Calu3 (cell line): ENCODE data around the gene OR5B2. TPM values are rescaled to one million over a fixed set of nuclear protein-coding genes. Genes with fewer than 3 reads are reported as not detected.

ENCODE experiments used
- Bru-seq: library from RNA; stranded (reverse); fragments of 400-500 nt; gene quantifications from one replicate; lab custom pipeline; 2021; lab: Mats Ljungman, UMichigan
- BruChase-seq, 2 experiments: library from RNA; stranded (reverse); fragments of 400-500 nt; gene quantifications; one replicate each; lab custom pipeline; 2021; lab: Mats Ljungman, UMichigan
- BruUV-seq: library from RNA; stranded (reverse); fragments of 400-500 nt; replicated peaks from 2 replicates; lab custom pipeline; 2021; lab: Mats Ljungman, UMichigan
- CTCF ChIA-PET: fragments of 300-600 bp; sonication (Branson Sonifier 250); formaldehyde crosslinking; loops from one replicate; lab custom pipeline; 2022; ENCODE audit warnings: antibody characterized with exemption; lab: Charles Lee
- DNase-seq: peaks from one replicate; pipeline ENCODE4 v3.0.0; 2022
- H3K27ac Mint-ChIP-seq: one replicate; pipeline ENCODE4 v1.8.0; 2022; ENCODE audit warnings: mixed read lengths; ENCODE audit not compliant: unreplicated experiment
- H3K27me3 Mint-ChIP-seq: one replicate; pipeline ENCODE4 v1.8.0; 2022; ENCODE audit warnings: mixed read lengths; ENCODE audit not compliant: unreplicated experiment
- H3K36me3 Mint-ChIP-seq: one replicate; pipeline ENCODE4 v1.8.0; 2022; ENCODE audit warnings: mild to moderate bottlenecking, moderate library complexity, mixed read lengths; ENCODE audit not compliant: insufficient read depth, unreplicated experiment
- H3K4me1 Mint-ChIP-seq: one replicate; pipeline ENCODE4 v1.8.0; 2022; ENCODE audit warnings: mild to moderate bottlenecking, low read depth, mixed read lengths; ENCODE audit not compliant: unreplicated experiment
- H3K4me3 Mint-ChIP-seq: one replicate; pipeline ENCODE4 v1.8.0; 2022; ENCODE audit warnings: mild to moderate bottlenecking, low read depth, moderate library complexity, mixed read lengths; ENCODE audit not compliant: unreplicated experiment
- H3K9me3 Mint-ChIP-seq: one replicate; pipeline ENCODE4 v1.8.0; 2022; ENCODE audit warnings: low read depth, mixed read lengths; ENCODE audit not compliant: unreplicated experiment
- intact Hi-C: fragments of 100-400 bp; cut with micrococcal nuclease; formaldehyde crosslinking; loops from one replicate; pipeline ENCODE4 v1.10.0; 2022; ENCODE audit not compliant: unreplicated experiment
- long read RNA-seq: library from polyadenylated mRNA; stranded (forward); transcript quantifications from one replicate; pipeline ENCODE4 v2.0.0, GENCODE V29; 2022
- total RNA-seq: library from RNA; stranded (reverse); gene quantifications from 2 replicates; pipeline ENCODE4 v1.2.3, GENCODE V29; 2022
- TF ChIP-seq, protein P1 (sequence below): fragments of 200-600 bp; IDR thresholded peaks from one replicate; pipeline ENCODE4 v1.8.0; 2022; ENCODE audit warnings: antibody characterized with exemption; ENCODE audit not compliant: unreplicated experiment

The OR5B2 gene
- total RNA-seq (not detected in 2 replicates), Bru-seq, nascent RNA (percentile 9 among the genes with signal in this experiment), BruChase-seq, experiment 1, labeled RNA remaining after a 6-hour chase (percentile 9 among the genes with signal in this experiment), BruChase-seq, experiment 2, labeled RNA remaining after a 2-hour chase (percentile 9 among the genes with signal in this experiment)
- long read RNA-seq, result 0 reads

- Mint-ChIP-seq H3K4me3 (no peak within 1 kb of the TSS), H3K27me3 (no peaks in the 10 kb centered on the region), H3K9me3 (no peaks in the 10 kb centered on the region), H3K36me3 (no peaks in the 10 kb centered on the region), H3K27ac (no peak within 1 kb of the TSS), H3K4me1 (no peaks in the 10 kb centered on the region)
- no peak for DNase-seq
- CTCF ChIA-PET, result no interaction called here
- no TSS peak for BruUV-seq
- intact Hi-C loops, result no loop called here
- TF ChIP-seq, protein P1, sequence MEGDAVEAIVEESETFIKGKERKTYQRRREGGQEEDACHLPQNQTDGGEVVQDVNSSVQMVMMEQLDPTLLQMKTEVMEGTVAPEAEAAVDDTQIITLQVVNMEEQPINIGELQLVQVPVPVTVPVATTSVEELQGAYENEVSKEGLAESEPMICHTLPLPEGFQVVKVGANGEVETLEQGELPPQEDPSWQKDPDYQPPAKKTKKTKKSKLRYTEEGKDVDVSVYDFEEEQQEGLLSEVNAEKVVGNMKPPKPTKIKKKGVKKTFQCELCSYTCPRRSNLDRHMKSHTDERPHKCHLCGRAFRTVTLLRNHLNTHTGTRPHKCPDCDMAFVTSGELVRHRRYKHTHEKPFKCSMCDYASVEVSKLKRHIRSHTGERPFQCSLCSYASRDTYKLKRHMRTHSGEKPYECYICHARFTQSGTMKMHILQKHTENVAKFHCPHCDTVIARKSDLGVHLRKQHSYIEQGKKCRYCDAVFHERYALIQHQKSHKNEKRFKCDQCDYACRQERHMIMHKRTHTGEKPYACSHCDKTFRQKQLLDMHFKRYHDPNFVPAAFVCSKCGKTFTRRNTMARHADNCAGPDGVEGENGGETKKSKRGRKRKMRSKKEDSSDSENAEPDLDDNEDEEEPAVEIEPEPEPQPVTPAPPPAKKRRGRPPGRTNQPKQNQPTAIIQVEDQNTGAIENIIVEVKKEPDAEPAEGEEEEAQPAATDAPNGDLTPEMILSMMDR, result no peak
These were observed at the start of gene OR5B2 for GRCh38 chr11:58428021-58428420. Gene OR5B2 (minus strand): TSS chr11:58428121. CDS start chr11:58423261, 4,860 bp downstream.

- Mint-ChIP-seq H3K27me3 (no peaks in the 10 kb centered on the region), H3K27ac (no peak overlapping the region), H3K9me3 (peaks cover 2% of the 10 kb centered on the region), H3K36me3 (no peaks in the 10 kb centered on the region), H3K4me3 (no peak overlapping the region), H3K4me1 (no peaks in the 10 kb centered on the region)
- TF ChIP-seq, protein P1, result no peak
- no peak for DNase-seq
- CTCF ChIA-PET, result interaction anchor here (0.7 kb wide), 1 partner anchor 87 kb away, joined by 5 read pairs; no protein-coding TSS in a partner anchor
- intact Hi-C loops, result no loop called here
- BruUV-seq, result no TSS peak
These were observed 44.0 kb upstream of the OR5B2 start for GRCh38 chr11:58471892-58472291.

GRCh38 chr11:58466293-58466692 lies 38.4 kb upstream of the OR5B2 start:
- Mint-ChIP-seq H3K9me3 (no peaks in the 10 kb centered on the region), H3K27ac (no peak overlapping the region), H3K36me3 (no peaks in the 10 kb centered on the region), H3K4me1 (no peaks in the 10 kb centered on the region), H3K4me3 (no peak overlapping the region), H3K27me3 (no peaks in the 10 kb centered on the region)
- BruUV-seq, result no TSS peak
- intact Hi-C loops, result no loop called here
- TF ChIP-seq, protein P1, result no peak
- DNase-seq, result no peak
- CTCF ChIA-PET, result interaction anchor here (0.6 kb wide), 1 partner anchor 915 kb away, joined by 3 read pairs; no protein-coding TSS in a partner anchor

GRCh38 chr11:58465690-58466089 lies 37.8 kb upstream of the OR5B2 start:
- no peak for DNase-seq
- Mint-ChIP-seq H3K9me3 (no peaks in the 10 kb centered on the region), H3K4me3 (no peak overlapping the region), H3K4me1 (no peaks in the 10 kb centered on the region), H3K27me3 (no peaks in the 10 kb centered on the region), H3K36me3 (no peaks in the 10 kb centered on the region), H3K27ac (no peak overlapping the region)
- no TSS peak for BruUV-seq
- intact Hi-C loops, result no loop called here
- CTCF ChIA-PET, result no interaction called here
- TF ChIP-seq, protein P1, result no peak
